ENCODE data around the gene PLEKHJ1. TPM values are rescaled to one million over a fixed set of nuclear protein-coding genes. Genes with fewer than 3 reads are reported as not detected.
A peak's percentile ranks its signal among the peaks of the same experiment; 100 is the strongest.

Gene PLEKHJ1
- total and polyA plus RNA-seq, 9 of the 15 experiments (the other 6 are each of a cell fraction or from before 2014, with no cell fraction given) = 1.5 to 188 (median 63.9) TPM

DNA sequence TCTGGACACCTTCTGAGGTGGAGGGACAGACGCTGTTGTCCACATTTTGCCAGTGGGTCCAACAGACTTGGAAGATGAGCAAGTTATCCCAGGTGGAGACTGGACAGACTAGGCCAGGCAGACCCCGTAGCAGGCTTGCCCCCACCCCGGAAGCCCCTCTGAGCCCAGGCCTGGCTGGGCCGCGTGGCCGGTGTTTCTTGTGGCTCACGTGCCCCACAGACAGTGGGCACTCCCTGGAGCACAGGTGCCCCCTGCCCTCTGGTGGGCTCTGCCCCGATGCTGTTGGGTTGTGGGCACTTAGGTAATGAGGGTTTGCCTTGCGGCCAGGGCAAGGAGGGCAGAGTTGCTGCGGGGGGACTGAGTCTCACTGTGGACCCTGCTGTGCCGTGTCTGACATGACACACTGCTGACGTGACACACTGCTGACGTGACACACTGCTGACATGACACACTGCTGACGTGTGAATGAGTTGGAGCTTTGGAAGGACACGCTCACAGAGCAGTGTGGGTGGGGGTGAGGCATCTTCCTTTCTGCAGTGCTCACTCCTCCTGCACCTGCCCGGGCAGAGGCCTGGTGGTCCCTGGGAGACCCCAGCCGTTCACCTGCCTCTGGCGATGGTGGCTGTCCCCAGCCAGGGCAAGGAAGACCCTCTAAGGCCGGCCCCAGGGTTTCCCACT lies 47.3 kb downstream of the PLEKHJ1 start:
- WGBS (ENCODE audit: insufficient coverage, low coverage, missing lambda C conversion rate) = 97% methylated on average over 19 of the region's 19 CpGs
- Histone ChIP-seq H3K4me2 (ENCODE audit: insufficient read depth, low read length) (no peak overlapping the region), H3K9ac (ENCODE audit: insufficient read depth in 1 of 2, low read depth in 2 of 2, low read length in 2 of 2) (no peak overlapping the region), H3K9me1 (ENCODE audit: control insufficient read depth, insufficient read depth, low read length) (peaks cover 7% of the 10 kb centered on the region), H3K27ac (ENCODE audit: extremely low read depth, low read depth, low read length) (no peak overlapping the region), H3K4me3 (no peak overlapping the region), H3K9me3 (replicated peaks; ENCODE audit: control insufficient read depth, insufficient read depth, low read depth, low read length) (no peaks in the 10 kb centered on the region), H3K36me3 (ENCODE audit: control insufficient read depth, insufficient read depth, low read length) (peaks cover 92% of the 10 kb centered on the region), H3K79me2 (ENCODE audit: control insufficient read depth, insufficient read depth, low read length) (peaks cover 50% of the 10 kb centered on the region), H3K4me1 (replicated peaks in 1 of 2; ENCODE audit: control insufficient read depth in 2 of 2, insufficient read depth in 2 of 2, low read length in 2 of 2) (peaks cover 0 to 58% of the 10 kb centered on the region in 2 experiments; a peak in 3 of 5 replicates), H3K27me3 (ENCODE audit: control insufficient read depth in 2 of 2, insufficient read depth in 2 of 2, low read length in 2 of 2) (no peaks in the 10 kb centered on the region), H2AFZ (ENCODE audit: low read depth, low read length) (no peak overlapping the region), H4K20me1 (replicated peaks; ENCODE audit: control insufficient read depth, insufficient read depth, low read length) (peaks cover 9% of the 10 kb centered on the region)
- POLR2A ChIA-PET = interaction anchor here (0.5 kb wide), 1 partner anchor 96 kb away, joined by 3 read pairs; no protein-coding TSS in a partner anchor
- no peak for ATAC-seq
- FAIRE-seq = no peak
- intact Hi-C loops (cut with micrococcal nuclease) (no loop called here), in situ Hi-C loops (cut with MboI) (no loop called here)
- no TSS peak for BruUV-seq (replicated peaks)
- TF ChIP-seq, protein P1, sequence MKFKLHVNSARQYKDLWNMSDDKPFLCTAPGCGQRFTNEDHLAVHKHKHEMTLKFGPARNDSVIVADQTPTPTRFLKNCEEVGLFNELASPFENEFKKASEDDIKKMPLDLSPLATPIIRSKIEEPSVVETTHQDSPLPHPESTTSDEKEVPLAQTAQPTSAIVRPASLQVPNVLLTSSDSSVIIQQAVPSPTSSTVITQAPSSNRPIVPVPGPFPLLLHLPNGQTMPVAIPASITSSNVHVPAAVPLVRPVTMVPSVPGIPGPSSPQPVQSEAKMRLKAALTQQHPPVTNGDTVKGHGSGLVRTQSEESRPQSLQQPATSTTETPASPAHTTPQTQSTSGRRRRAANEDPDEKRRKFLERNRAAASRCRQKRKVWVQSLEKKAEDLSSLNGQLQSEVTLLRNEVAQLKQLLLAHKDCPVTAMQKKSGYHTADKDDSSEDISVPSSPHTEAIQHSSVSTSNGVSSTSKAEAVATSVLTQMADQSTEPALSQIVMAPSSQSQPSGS (CRISPR knock-in tag; IDR thresholded peaks at IDR 0.05) = 0 out of 2 replicates have a peak, but pooled peaks have one; percentile 27
- TF ChIP-seq ZC3H4 (CRISPR knock-in tag; IDR thresholded peaks at IDR 0.05; ENCODE audit: borderline replicate concordance) (no peak), PHTF2 (CRISPR knock-in tag; IDR thresholded peaks at IDR 0.05) (no peak), SIN3A (IDR thresholded peaks at IDR 0.05; ENCODE audit: borderline replicate concordance in 2 of 2, control insufficient read depth in 1 of 2, low read depth in 2 of 2, low read length in 2 of 2) (no peak), MCM3 (IDR thresholded peaks at IDR 0.05) (no peak), POU5F1 (IDR thresholded peaks at IDR 0.05; ENCODE audit: borderline replicate concordance, low read depth, low read length, partially characterized antibody) (no peak), ZNF143 (CRISPR knock-in tag; IDR thresholded peaks at IDR 0.05) (0 out of 2 replicates have a peak, but pooled peaks have one; percentile 29), GABPA (tag; conservative IDR thresholded peaks at IDR 0.05; ENCODE audit: low read depth) (no peak), RUNX1 (IDR thresholded peaks at IDR 0.05; ENCODE audit: low read depth) (no peak)
- TF ChIP-seq, protein P2, sequence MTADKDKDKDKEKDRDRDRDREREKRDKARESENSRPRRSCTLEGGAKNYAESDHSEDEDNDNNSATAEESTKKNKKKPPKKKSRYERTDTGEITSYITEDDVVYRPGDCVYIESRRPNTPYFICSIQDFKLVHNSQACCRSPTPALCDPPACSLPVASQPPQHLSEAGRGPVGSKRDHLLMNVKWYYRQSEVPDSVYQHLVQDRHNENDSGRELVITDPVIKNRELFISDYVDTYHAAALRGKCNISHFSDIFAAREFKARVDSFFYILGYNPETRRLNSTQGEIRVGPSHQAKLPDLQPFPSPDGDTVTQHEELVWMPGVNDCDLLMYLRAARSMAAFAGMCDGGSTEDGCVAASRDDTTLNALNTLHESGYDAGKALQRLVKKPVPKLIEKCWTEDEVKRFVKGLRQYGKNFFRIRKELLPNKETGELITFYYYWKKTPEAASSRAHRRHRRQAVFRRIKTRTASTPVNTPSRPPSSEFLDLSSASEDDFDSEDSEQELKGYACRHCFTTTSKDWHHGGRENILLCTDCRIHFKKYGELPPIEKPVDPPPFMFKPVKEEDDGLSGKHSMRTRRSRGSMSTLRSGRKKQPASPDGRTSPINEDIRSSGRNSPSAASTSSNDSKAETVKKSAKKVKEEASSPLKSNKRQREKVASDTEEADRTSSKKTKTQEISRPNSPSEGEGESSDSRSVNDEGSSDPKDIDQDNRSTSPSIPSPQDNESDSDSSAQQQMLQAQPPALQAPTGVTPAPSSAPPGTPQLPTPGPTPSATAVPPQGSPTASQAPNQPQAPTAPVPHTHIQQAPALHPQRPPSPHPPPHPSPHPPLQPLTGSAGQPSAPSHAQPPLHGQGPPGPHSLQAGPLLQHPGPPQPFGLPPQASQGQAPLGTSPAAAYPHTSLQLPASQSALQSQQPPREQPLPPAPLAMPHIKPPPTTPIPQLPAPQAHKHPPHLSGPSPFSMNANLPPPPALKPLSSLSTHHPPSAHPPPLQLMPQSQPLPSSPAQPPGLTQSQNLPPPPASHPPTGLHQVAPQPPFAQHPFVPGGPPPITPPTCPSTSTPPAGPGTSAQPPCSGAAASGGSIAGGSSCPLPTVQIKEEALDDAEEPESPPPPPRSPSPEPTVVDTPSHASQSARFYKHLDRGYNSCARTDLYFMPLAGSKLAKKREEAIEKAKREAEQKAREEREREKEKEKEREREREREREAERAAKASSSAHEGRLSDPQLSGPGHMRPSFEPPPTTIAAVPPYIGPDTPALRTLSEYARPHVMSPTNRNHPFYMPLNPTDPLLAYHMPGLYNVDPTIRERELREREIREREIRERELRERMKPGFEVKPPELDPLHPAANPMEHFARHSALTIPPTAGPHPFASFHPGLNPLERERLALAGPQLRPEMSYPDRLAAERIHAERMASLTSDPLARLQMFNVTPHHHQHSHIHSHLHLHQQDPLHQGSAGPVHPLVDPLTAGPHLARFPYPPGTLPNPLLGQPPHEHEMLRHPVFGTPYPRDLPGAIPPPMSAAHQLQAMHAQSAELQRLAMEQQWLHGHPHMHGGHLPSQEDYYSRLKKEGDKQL (CRISPR knock-in tag; IDR thresholded peaks at IDR 0.05; ENCODE audit: borderline replicate concordance) = no peak
- TF ChIP-seq, protein P3, sequence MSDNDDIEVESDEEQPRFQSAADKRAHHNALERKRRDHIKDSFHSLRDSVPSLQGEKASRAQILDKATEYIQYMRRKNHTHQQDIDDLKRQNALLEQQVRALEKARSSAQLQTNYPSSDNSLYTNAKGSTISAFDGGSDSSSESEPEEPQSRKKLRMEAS (CRISPR knock-in tag; IDR thresholded peaks at IDR 0.05) = peak; percentile 16; the same call in 1 of the 2 replicates
- DNase-seq (ENCODE audit: extremely low read depth in 1 of 4, low spot score in 3 of 4) = no peak
- CTCF ChIA-PET (ENCODE audit: low intra/inter-chr PET ratio) = no interaction called here

Measured in K562 (cell line).